HEK293T (cell line): ENCODE results near the gene SAMD14.

ENCODE experiments used
- CTCF ChIA-PET: fragments of 350-600 bp; formaldehyde crosslinking; extraction: SDS; loops from one replicate; lab custom pipeline; 2021; ENCODE audit warnings: antibody characterized with exemption, inconsistent platforms; lab: Yijun Ruan, JAX
- POLR2A ChIA-PET: fragments of 350-600 bp; formaldehyde crosslinking; extraction: SDS; loops from one replicate; lab custom pipeline; 2020; ENCODE audit warnings: antibody characterized with exemption, inconsistent platforms; lab: Yijun Ruan, JAX
- DNase-seq: peaks from one replicate; pipeline ENCODE4 v3.0.0; 2012; ENCODE audit warnings: mixed read lengths; ENCODE audit errors: extremely low spot score
- ARNT ChIP-seq: fragments of 450-650 bp; IDR thresholded peaks from 2 replicates; pipeline ENCODE4 v1.6.1; 2017; ENCODE audit warnings: mild to moderate bottlenecking
- BHLHE40 ChIP-seq: fragments of 450-650 bp; IDR thresholded peaks from 2 replicates; pipeline ENCODE4 v1.6.1; 2016; ENCODE audit warnings: mild to moderate bottlenecking, moderate library complexity, borderline replicate concordance
- CTBP1 ChIP-seq: fragments of 450-650 bp; IDR thresholded peaks from 2 replicates; pipeline ENCODE4 v1.6.1; 2016; ENCODE audit warnings: borderline replicate concordance
- ELF4 ChIP-seq: fragments of 450-650 bp; IDR thresholded peaks from 2 replicates; pipeline ENCODE4 v1.6.1; 2017; ENCODE audit warnings: antibody characterized with exemption
- FOXA1 ChIP-seq: fragments of 450-650 bp; IDR thresholded peaks from 2 replicates; pipeline ENCODE4 v1.6.1; 2016; ENCODE audit warnings: mild to moderate bottlenecking
- FOXK2 ChIP-seq: fragments of 450-650 bp; IDR thresholded peaks from 2 replicates; pipeline ENCODE4 v1.6.1; 2016; ENCODE audit warnings: mild to moderate bottlenecking
- FOXM1 ChIP-seq: fragments of 450-650 bp; IDR thresholded peaks from 2 replicates; pipeline ENCODE4 v1.6.1; 2017; ENCODE audit warnings: mild to moderate bottlenecking, borderline replicate concordance
- HDGF ChIP-seq: fragments of 450-650 bp; IDR thresholded peaks from 2 replicates; pipeline ENCODE4 v1.6.1; 2017; ENCODE audit warnings: antibody characterized with exemption, borderline replicate concordance
- L3MBTL2 ChIP-seq: fragments of 450-650 bp; conservative IDR thresholded peaks from 2 replicates; pipeline ENCODE4 v1.6.1; 2016; ENCODE audit warnings: mild to moderate bottlenecking
- LEF1 ChIP-seq: fragments of 450-650 bp; IDR thresholded peaks from 2 replicates; pipeline ENCODE4 v1.6.1; 2017; ENCODE audit warnings: mild to moderate bottlenecking, borderline replicate concordance
- NFRKB ChIP-seq: fragments of 450-650 bp; IDR thresholded peaks from 2 replicates; pipeline ENCODE4 v1.6.1; 2016; ENCODE audit warnings: mild to moderate bottlenecking, moderate library complexity
- PKNOX1 ChIP-seq: fragments of 450-650 bp; IDR thresholded peaks from 2 replicates; pipeline ENCODE4 v1.6.1; 2016
- SP1 ChIP-seq: fragments of 450-650 bp; IDR thresholded peaks from 2 replicates; pipeline ENCODE4 v1.6.1; 2017
- SUZ12 ChIP-seq: fragments of 450-650 bp; IDR thresholded peaks from 2 replicates; pipeline ENCODE4 v1.6.1; 2016; ENCODE audit warnings: mild to moderate bottlenecking
- TARDBP ChIP-seq: fragments of 450-650 bp; IDR thresholded peaks from 2 replicates; pipeline ENCODE4 v1.6.1; 2016
- ZNF384 ChIP-seq: fragments of 450-650 bp; IDR thresholded peaks from 2 replicates; pipeline ENCODE4 v1.6.1; 2016

SAMD14 gene

DNA sequence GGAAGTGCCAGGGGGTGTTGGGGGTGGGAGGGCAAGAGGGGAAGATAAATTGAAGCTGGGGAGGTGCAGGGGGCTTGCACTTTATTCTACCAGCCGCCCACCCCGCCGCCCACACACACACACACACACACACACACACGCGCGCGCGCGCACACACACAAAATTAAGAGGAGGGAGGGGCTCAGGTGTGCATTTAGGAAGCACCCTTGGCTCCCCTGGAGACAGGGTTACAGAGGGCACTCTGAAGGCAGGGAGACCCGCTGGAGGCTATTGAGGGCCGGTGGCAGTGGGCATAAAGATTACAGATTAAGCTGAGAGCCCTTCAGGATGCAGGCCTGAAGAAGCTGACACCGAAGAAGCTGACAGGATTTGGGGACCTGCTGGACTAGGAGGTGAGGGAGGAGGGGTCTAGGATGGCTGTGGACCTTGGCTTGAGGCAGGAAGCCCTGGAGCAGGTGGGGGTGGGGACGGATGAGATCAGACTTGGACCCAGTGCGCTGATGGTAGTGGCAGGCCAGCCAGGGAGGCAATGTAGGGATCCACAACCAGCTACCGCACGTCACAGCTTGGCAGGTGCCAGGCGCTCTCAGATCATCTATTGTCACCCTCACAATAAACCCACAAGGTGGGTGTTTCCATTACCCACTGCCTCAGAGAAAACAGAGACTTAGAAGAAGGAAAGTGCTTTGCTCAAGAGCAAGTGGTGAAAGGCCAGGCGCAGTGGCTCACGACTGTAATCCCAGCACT lies 772 bp upstream of the SAMD14 start:
- POLR2A ChIA-PET, result interaction anchor here (0.8 to 2.2 kb wide), 6 partner anchors 8 to 47 kb away, joined by 3 to 10 read pairs (median 4); no protein-coding TSS in a partner anchor
- no peak for DNase-seq
- CTCF ChIA-PET, result interaction anchor here (0.6 kb wide), 1 partner anchor 10 kb away, joined by 3 read pairs; no protein-coding TSS in a partner anchor

DNA sequence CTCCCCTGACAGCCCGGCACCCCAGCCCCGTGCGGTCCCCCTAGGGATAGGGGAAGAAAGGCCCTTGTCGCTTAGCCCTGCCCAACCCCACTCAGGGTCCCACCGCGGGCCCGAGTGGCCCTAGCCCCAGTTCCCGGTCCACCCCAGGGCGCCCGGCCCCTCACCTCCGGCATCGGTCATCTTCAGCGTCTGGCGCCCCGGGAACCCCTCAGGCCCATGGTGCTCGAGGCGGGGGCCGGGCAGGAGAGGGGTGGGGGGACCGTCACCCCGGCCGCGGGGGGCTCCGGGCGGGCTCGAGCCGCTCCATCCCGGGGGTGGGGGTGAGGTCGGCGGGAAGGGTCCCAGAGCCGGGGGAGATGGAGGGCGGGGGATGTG lies 620 bp downstream of the SAMD14 start:
- ChIA-PET POLR2A (interaction anchor here (2.2 kb wide), 1 partner anchor 32 kb away, joined by 8 read pairs; no protein-coding TSS in a partner anchor), CTCF (no interaction called here)
- DNase-seq, result no peak
- TF ChIP-seq CTBP1 (no peak), SUZ12 (no peak), SP1 (no peak), FOXA1 (no peak)

More for the DNA sequence above, 772 bp upstream of the SAMD14 start:
- TF ChIP-seq BHLHE40 (no peak), FOXA1 (no peak), NFRKB (no peak), LEF1 (no peak), L3MBTL2 (no peak), SP1 (no peak), ELF4 (no peak), FOXM1 (no peak), TARDBP (no peak), SUZ12 (no peak)

DNA sequence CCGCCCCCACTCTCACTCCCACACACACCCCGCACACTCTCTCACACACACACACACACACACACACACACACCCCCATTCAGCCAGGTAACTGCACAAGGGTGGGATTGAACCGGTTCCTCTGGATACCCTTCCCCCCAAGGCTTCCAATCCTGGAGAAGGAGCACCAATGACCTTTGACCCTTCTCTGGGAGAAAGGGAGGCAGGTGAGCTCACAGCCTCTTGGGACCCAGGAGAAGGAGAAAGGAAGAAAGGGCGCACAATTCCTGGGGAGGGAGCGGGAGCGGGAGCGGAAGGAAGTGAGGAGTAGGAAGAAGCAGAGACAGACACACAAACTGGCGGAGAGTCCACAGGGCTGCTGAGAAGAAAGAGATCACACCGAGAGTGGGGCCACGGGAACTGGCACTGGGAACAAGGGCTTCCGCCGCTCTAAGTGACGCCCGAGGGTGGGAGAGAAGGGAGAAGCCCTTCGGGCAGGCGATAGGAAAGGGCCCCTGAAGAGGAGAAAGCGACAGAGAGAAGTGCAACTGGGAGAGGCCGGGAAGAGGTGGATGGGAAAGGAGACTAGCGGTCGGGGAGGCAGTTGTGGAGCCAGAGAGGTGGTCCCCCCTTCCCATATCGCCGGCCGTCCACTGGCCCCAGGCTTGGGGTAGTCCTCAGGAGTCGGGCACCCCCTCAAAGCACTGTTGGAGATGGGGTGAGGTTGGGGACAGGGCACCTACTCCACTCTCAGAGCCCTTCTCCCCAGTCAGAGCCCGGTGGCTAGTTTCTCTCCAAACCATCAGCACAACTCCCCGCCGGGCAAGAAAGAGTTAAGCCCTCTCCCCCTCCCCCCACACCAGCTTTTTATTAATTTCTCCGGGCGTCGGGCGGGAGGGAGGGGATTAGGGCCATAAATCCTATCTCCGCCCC lies 1.3 kb downstream of the SAMD14 start:
- no peak for TF ChIP-seq PKNOX1
- no peak for TF ChIP-seq FOXK2
- no peak for TF ChIP-seq ELF4
- TF ChIP-seq TARDBP, result no peak
- TF ChIP-seq SUZ12, result no peak
- TF ChIP-seq ARNT, result no peak
- TF ChIP-seq SP1, result no peak
- no peak for TF ChIP-seq BHLHE40
- TF ChIP-seq L3MBTL2, result no peak
- TF ChIP-seq NFRKB, result no peak
- no peak for TF ChIP-seq FOXA1
- TF ChIP-seq HDGF, result no peak
- no peak for TF ChIP-seq LEF1
- no peak for TF ChIP-seq CTBP1
- no peak for TF ChIP-seq FOXM1
- no peak for TF ChIP-seq ZNF384
- ChIA-PET POLR2A (interaction anchor here (0.7 to 2.2 kb wide), 2 partner anchors 23 to 33 kb away, joined by 4 to 8 read pairs; no protein-coding TSS in a partner anchor), CTCF (no interaction called here)
- DNase-seq, result no peak

DNA sequence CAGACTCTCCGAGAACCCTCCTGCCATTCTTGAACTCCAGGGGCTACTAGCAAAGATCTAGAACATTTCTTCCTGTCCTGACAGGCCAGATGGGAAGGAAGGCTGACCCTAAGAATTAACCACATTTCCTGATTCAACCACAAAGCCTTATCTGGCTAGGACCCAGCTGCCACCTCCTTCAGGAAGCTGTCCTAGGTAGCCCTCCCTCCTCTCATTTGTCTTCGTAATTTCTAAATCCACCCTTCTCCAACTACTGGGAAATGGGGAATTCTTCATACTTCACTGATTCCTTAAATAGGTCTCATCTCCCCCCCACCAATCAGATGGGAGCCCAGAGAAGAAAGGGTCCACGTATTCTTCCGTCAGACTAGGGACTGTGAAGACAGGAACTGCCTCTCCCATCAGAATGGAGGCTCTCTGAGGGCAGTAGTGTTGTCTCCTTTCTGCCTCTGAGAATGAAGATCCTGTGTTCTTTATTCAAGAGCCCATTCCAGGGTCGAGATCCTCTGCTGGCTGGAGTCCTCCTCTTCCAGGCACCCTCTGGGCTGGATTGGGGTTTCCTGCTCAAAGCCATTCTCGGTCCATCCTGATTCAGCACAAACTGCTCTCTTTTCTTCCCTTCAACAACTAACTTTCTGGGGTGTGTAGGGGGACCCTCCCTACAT lies 2.1 kb downstream of the SAMD14 start:
- DNase-seq, result no peak
- TF ChIP-seq NFRKB (no peak), SP1 (no peak), L3MBTL2 (no peak), FOXA1 (no peak), PKNOX1 (no peak), ZNF384 (no peak), FOXK2 (no peak), CTBP1 (no peak), ARNT (no peak), BHLHE40 (no peak), HDGF (no peak), ELF4 (no peak)
- ChIA-PET POLR2A (interaction anchor here (1.3 kb wide), 1 partner anchor 11 kb away, joined by 3 read pairs; no protein-coding TSS in a partner anchor), CTCF (interaction anchor here (0.7 to 2.1 kb wide), 3 partner anchors 13 to 34 kb away, joined by 3 to 7 read pairs (median 3); no protein-coding TSS in a partner anchor)

- POLR2A ChIA-PET, result no interaction called here
- TF ChIP-seq SP1 (no peak), FOXM1 (no peak), SUZ12 (no peak), FOXA1 (no peak), CTBP1 (no peak), HDGF (no peak), NFRKB (no peak), LEF1 (no peak)
- CTCF ChIA-PET, result interaction anchor here (2.1 kb wide), 1 partner anchor 11 kb away, joined by 7 read pairs; no protein-coding TSS in a partner anchor
- no peak for DNase-seq
These were observed 4.5 kb downstream of the SAMD14 start for GRCh38 chr17:50125420-50125997.
